ENCODE measurements around the gene FAM53B.

DNA sequence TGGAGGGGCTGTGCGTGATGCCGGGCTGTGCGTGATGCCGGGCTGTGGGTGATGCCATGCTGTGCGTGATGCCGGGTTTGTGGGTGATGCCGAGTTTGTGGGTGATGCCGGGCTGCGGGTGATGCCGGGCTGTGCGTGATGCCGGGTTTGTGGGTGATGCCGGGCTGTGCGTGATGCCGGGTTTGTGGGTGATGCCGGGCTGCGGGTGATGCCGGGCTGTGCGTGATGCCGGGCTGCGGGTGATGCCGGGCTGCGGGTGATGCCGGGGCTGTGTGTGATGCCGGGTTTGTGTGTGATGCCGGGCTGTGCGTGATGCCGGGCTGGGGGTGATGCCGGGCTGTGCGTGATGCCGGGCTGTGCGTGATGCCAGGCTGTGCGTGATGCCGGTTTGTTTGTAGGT is 128.9 kb downstream of the FAM53B start:
- TF ChIP-seq POLR2A (IDR thresholded peaks at IDR 0.05) (no peak), POLR2AphosphoS5 (IDR thresholded peaks at IDR 0.05) (no peak)

Measured in breast epithelium (tissue), 3 donors.